ENCODE measurements around the gene OR4D5.

Gene OR4D5

DNA sequence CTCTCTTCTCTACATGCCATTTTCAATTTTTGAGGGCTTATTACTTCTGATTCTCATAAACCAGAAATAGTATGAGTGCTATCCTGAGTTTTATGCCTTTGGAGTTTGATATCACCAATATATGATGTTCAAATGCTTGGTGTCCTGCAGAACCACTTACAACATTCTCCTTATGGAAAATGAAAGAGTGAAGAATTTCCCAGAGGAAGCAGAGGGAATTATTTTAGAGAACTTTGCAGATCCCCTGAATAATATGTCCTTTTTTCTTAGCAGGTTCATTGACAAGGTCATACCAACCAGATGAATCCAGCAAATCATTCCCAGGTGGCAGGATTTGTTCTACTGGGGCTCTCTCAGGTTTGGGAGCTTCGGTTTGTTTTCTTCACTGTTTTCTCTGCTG, at the start of gene OR4D5:
OR4D5 (plus strand) TSS at position 301 of the 400 bp plus-strand sequence; CDS start at position 301, 0 bp downstream.
- Histone ChIP-seq H3K36me3 (ENCODE audit: insufficient read depth, low read length) (no peaks in the 10 kb centered on the region), H2AFZ (ENCODE audit: low read length) (no peak within 1 kb of the TSS), H3K79me2 (ENCODE audit: insufficient read depth, low read length) (no peaks in the 10 kb centered on the region), H3K27me3 (ENCODE audit: insufficient read depth, low read length, poor library complexity, severe bottlenecking) (no peaks in the 10 kb centered on the region), H3K9ac (ENCODE audit: low read depth, low read length, poor library complexity, severe bottlenecking) (no peak within 1 kb of the TSS), H3K9me2 (replicated peaks; ENCODE audit: low read depth, low read length) (no peaks in the 10 kb centered on the region), H3K4me2 (ENCODE audit: low read depth, low read length, poor library complexity, severe bottlenecking) (no peak within 1 kb of the TSS), H3K4me1 (ENCODE audit: insufficient read depth, low read length, poor library complexity, severe bottlenecking) (no peaks in the 10 kb centered on the region), H4K20me1 (ENCODE audit: insufficient read depth, low read length, poor library complexity, severe bottlenecking) (no peaks in the 10 kb centered on the region), H3K9me3 (ENCODE audit: insufficient read depth, low read depth, low read length) (no peaks in the 10 kb centered on the region; the same call in 1 of the 2 replicates), H3K4me3 (ENCODE audit: low read length, poor library complexity, severe bottlenecking) (no peak within 1 kb of the TSS), H3F3A (ENCODE audit: low read depth) (no peaks in the 10 kb centered on the region)
- no peak for TF ChIP-seq CTCF (conservative IDR thresholded peaks at IDR 0.05; ENCODE audit: low read length)
- TF ChIP-seq EZH2phosphoT487 (IDR thresholded peaks at IDR 0.05; ENCODE audit: borderline replicate concordance) = no peak

GRCh38 chr11:123892031-123892430, 47.4 kb upstream of the OR4D5 start:
- Histone ChIP-seq H3K4me3 (ENCODE audit: low read length, poor library complexity, severe bottlenecking) (no peak overlapping the region), H3K4me1 (ENCODE audit: insufficient read depth, low read length, poor library complexity, severe bottlenecking) (no peaks in the 10 kb centered on the region), H3K27me3 (ENCODE audit: insufficient read depth, low read length, poor library complexity, severe bottlenecking) (no peaks in the 10 kb centered on the region), H3K79me2 (ENCODE audit: insufficient read depth, low read length) (no peaks in the 10 kb centered on the region), H4K20me1 (ENCODE audit: insufficient read depth, low read length, poor library complexity, severe bottlenecking) (no peaks in the 10 kb centered on the region), H3F3A (ENCODE audit: low read depth) (no peaks in the 10 kb centered on the region), H2AFZ (ENCODE audit: low read length) (no peak overlapping the region), H3K9ac (ENCODE audit: low read depth, low read length, poor library complexity, severe bottlenecking) (no peak overlapping the region), H3K4me2 (ENCODE audit: low read depth, low read length, poor library complexity, severe bottlenecking) (no peak overlapping the region), H3K9me2 (replicated peaks; ENCODE audit: low read depth, low read length) (no peaks in the 10 kb centered on the region), H3K36me3 (ENCODE audit: insufficient read depth, low read length) (no peaks in the 10 kb centered on the region), H3K9me3 (ENCODE audit: insufficient read depth, low read depth, low read length) (no peaks in the 10 kb centered on the region)
- TF ChIP-seq CTCF (conservative IDR thresholded peaks at IDR 0.05; ENCODE audit: low read length) (no peak), EZH2phosphoT487 (IDR thresholded peaks at IDR 0.05; ENCODE audit: borderline replicate concordance) (no peak)

DNA sequence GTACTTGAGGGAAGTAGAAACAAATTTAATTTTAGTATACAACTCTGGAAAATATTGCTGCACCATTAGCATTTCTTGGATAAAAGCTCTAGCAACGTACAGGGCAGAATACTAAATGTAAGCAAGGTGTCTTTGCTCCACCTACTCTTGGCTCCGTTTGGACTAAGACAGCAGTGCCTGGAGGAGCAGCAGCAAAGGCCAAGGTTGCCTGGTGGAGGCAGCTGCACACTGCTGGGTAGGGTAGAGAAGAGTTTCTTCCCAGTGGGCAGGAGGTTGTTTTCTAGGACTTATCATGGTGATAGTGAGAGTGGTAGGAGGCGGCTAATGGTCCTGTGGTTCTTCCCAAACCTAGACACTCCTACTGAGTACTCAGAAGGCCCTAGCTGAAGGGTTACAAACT, 39.6 kb upstream of the OR4D5 start:
- TF ChIP-seq CTCF (conservative IDR thresholded peaks at IDR 0.05; ENCODE audit: low read length) = no peak
- TF ChIP-seq EZH2phosphoT487 (IDR thresholded peaks at IDR 0.05; ENCODE audit: borderline replicate concordance) = no peak
- H3K9me3 ChIP-seq (ENCODE audit: insufficient read depth, low read depth, low read length) = no peaks in the 10 kb centered on the region
- no peak overlapping the region for H3K4me2 ChIP-seq (ENCODE audit: low read depth, low read length, poor library complexity, severe bottlenecking)
- no peaks in the 10 kb centered on the region for H3K4me1 ChIP-seq (ENCODE audit: insufficient read depth, low read length, poor library complexity, severe bottlenecking)
- H2AFZ ChIP-seq (ENCODE audit: low read length) = no peak overlapping the region
- no peaks in the 10 kb centered on the region for H3K9me2 ChIP-seq (replicated peaks; ENCODE audit: low read depth, low read length)
- H3K27me3 ChIP-seq (ENCODE audit: insufficient read depth, low read length, poor library complexity, severe bottlenecking) = no peaks in the 10 kb centered on the region
- no peaks in the 10 kb centered on the region for H3K79me2 ChIP-seq (ENCODE audit: insufficient read depth, low read length)
- H3K36me3 ChIP-seq (ENCODE audit: insufficient read depth, low read length) = no peaks in the 10 kb centered on the region
- H3F3A ChIP-seq (ENCODE audit: low read depth) = no peaks in the 10 kb centered on the region
- H4K20me1 ChIP-seq (ENCODE audit: insufficient read depth, low read length, poor library complexity, severe bottlenecking) = no peaks in the 10 kb centered on the region
- H3K4me3 ChIP-seq (ENCODE audit: low read length, poor library complexity, severe bottlenecking) = no peak overlapping the region
- no peak overlapping the region for H3K9ac ChIP-seq (ENCODE audit: low read depth, low read length, poor library complexity, severe bottlenecking)

Data from Loucy (cell line).